Stimulated activated CD4-positive, alpha-beta T cell treated with anti-CD3 and anti-CD28 coated beads, TNF-alpha, amount 100 ng/mL, for 1 hour (primary cell): ENCODE measurements around the gene SLC7A4.
"Not testable (repeated sequence)": the region's sequence is repeated elsewhere in the genome, so short reads cannot be mapped to it uniquely, and the experiment has no call there.

Experiments used
- DNase-seq, 3 donors: peaks; one replicate each; pipeline ENCODE4 v3.0.0-alpha.2; 2020; ENCODE audit warnings: low read depth in 3 of 3, low spot score in 1 of 3

Gene SLC7A4

GRCh38 chr22:21022955-21023614, 9.3 kb downstream of the SLC7A4 start:
- no peak for DNase-seq

GRCh38 chr22:21022507-21022906, 9.9 kb downstream of the SLC7A4 start:
- DNase-seq: no peak

- no peak for DNase-seq
Observed at GRCh38 chr22:21020802-21021429, 11.4 kb downstream of the SLC7A4 start.

- no peak for DNase-seq
Observed at GRCh38 chr22:21018314-21018713, 14.0 kb downstream of the SLC7A4 start.

GRCh38 chr22:21016644-21017420, 15.5 kb downstream of the SLC7A4 start:
- DNase-seq: no peak

- DNase-seq: no peak
Observed at GRCh38 chr22:21015466-21016006, 16.8 kb downstream of the SLC7A4 start.

- no peak for DNase-seq
Observed at GRCh38 chr22:21014726-21015465, 17.5 kb downstream of the SLC7A4 start, which contains the start of gene P2RX6. Gene P2RX6 (plus strand): TSS chr22:21015165. CDS start chr22:21015175, 10 bp downstream.

GRCh38 chr22:21014202-21014725, 18.1 kb downstream of the SLC7A4 start:
- peak; percentile 42 to 66 (median 64) for DNase-seq

- DNase-seq: no peak
Observed at GRCh38 chr22:21013657-21014201, 18.6 kb downstream of the SLC7A4 start.

- DNase-seq: no peak
Observed at GRCh38 chr22:21012446-21013407, 19.6 kb downstream of the SLC7A4 start.

- DNase-seq: no peak
Observed at GRCh38 chr22:21010426-21011113, 21.8 kb downstream of the SLC7A4 start.

GRCh38 chr22:21009638-21010425, 22.5 kb downstream of the SLC7A4 start:
- DNase-seq: no peak

- DNase-seq: not testable (repeated sequence)
Observed at GRCh38 chr22:21009208-21009607, 23.2 kb downstream of the SLC7A4 start.

- DNase-seq: no peak
Observed at GRCh38 chr22:21003782-21004181, 28.6 kb downstream of the SLC7A4 start.

- DNase-seq: peak; percentile 90 to 91 (median 91)
Observed at GRCh38 chr22:21001601-21002325, 30.6 kb downstream of the SLC7A4 start, which contains the start of gene THAP7. Gene THAP7 (minus strand): TSS chr22:21002118. CDS start chr22:21001911, 207 bp downstream.

- DNase-seq: no peak
Observed at GRCh38 chr22:21000987-21001600, 31.3 kb downstream of the SLC7A4 start.
